H7 (cell line): ENCODE data around the gene SMARCD1. TPM values are rescaled to one million over a fixed set of nuclear protein-coding genes. Genes with fewer than 3 reads are reported as not detected.
A peak's percentile ranks its signal among the peaks of the same experiment; 100 is the strongest.

Source experiments
- DNase-seq: peaks from one replicate; pipeline ENCODE4 v3.0.0; 2012
- H3K27me3 ChIP-seq: 2 replicates; pipeline ENCODE4 v1.6.0; 2011; ENCODE audit warnings: mild to moderate bottlenecking, low read length; ENCODE audit not compliant: control insufficient read depth, insufficient read depth
- H3K36me3 ChIP-seq: replicated peaks from 2 replicates; pipeline ENCODE4 v1.5.1; 2011; ENCODE audit warnings: low read length; ENCODE audit not compliant: control insufficient read depth, insufficient read depth
- H3K4me3 ChIP-seq: 2 replicates; pipeline ENCODE4 v1.5.1; 2011; ENCODE audit warnings: low read depth, mild to moderate bottlenecking, control low read depth, low read length, moderate library complexity; ENCODE audit not compliant: insufficient read depth
- total RNA-seq: library from RNA; depleted of rRNA; stranded (reverse); fragments of >200 nt; shearing (Covaris generic); gene quantifications from 2 replicates; pipeline ENCODE4 v1.2.3, GENCODE V29; 2014

Gene SMARCD1
- total RNA-seq, 1 experiment from 2014 or later: 182 TPM

DNA sequence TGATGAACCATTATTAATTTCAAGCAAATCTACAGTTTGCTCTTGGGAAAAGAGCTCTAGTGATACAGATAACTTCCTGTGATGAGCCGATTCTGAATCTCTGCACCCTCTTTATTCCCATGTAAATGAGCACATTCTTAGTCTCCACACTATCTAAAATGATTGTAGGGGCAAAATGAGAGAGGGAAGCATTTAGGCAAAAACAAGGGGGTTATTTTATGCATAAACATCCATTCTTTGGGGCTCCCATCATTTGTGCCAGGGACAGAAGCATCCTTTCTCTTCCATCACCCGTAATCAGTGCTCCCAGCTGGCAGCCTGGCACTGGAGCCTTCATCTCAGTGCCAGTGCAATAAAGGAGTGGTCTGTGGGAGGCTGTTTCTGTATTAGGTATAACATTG, 17.0 kb downstream of the SMARCD1 start:
- Histone ChIP-seq H3K27me3 (no peaks in the 10 kb centered on the region), H3K36me3 (peaks cover 22% of the 10 kb centered on the region), H3K4me3 (no peak overlapping the region)
- no peak for DNase-seq

DNA sequence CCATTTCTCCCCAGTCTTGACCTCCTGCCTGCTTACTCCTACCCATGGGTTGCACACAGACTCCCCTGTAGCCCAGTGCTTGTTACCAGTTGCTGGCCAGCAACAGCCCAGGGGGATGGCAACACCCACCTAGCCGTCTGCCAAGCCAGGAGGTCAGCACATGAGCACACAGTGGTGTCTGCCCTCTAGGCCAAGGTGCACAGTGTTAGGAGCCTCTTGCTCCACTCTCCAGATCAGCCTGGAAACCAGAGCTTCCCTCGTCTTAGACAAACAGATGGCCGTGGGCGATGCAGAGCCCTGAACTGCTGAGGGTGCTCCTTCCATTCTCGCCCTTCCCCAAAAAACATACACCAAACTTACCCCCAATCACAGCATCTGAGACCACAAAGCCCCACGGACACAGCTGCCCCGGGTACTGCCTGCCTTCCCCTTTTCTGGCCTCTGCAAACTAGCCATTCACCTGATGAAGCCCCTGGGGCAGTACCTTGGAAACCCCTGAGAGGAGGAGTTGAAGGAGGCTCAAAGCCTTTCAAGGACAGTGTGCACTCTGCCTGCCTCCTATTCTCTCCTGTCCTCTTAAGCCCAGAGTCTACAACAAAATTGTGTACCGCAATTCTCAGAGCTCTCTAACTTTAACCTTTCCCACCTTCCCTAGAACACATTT, 17.6 kb downstream of the SMARCD1 start:
- Histone ChIP-seq H3K4me3 (no peak overlapping the region), H3K36me3 (peaks cover 21% of the 10 kb centered on the region), H3K27me3 (no peaks in the 10 kb centered on the region)
- DNase-seq: no peak

DNA sequence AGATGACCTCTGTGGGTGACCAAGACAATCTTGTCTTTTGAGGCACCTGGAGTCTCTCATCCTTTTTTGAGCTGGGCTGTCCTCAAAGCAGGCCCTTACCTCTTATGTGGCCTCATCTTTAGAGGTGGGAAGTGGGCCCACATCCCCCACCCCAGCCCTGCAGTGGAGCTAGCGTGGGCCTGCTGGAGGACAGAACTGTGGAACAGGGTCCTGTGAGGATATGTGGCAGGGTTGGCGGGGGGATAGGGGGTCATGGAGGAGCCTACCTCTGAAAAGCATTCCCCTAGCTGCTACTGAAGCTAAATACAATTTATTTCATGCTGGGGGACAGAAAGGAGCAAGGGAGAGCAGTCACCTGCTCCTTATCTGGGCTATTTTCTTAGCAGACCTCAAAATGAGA, 18.2 kb downstream of the SMARCD1 start:
- Histone ChIP-seq H3K36me3 (peaks cover 16% of the 10 kb centered on the region), H3K27me3 (no peaks in the 10 kb centered on the region), H3K4me3 (no peak overlapping the region)
- no peak for DNase-seq

DNA sequence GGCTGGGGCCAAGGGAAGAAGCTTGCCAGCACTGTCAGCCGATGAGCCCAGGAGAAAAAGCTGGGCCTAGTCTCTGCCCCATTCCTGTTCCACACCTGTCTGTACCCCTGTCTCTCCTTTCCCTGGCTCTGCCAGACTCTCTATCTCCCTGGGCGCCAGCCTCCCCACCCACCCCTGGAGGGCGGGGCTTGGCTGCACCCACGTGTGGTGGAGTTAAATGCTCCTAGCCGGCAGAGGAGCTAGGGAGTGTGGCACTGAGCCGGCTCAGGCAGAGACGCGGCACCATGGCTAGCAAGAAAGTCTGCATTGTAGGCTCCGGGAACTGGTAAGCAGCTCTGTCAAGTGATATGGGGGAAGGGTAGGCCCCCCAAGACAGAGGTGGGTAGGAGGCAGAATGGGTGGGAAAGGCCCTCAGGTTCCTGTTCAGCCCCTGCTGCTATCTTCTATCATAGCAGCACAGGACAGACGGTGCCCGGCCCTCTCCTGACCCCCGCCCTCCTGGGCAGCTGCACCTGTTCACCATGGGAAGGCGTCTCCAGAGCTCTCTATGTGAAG, 18.7 kb downstream of the SMARCD1 start, which contains the start of gene GPD1:
GPD1 (plus strand) TSS at position 242 of the 555 bp plus-strand sequence; CDS start at position 285, 43 bp downstream.
- Histone ChIP-seq H3K4me3 (no peak within 1 kb of the TSS), H3K36me3 (peaks cover 11% of the 10 kb centered on the region), H3K27me3 (no peaks in the 10 kb centered on the region)
- peak; percentile 89 for DNase-seq

DNA sequence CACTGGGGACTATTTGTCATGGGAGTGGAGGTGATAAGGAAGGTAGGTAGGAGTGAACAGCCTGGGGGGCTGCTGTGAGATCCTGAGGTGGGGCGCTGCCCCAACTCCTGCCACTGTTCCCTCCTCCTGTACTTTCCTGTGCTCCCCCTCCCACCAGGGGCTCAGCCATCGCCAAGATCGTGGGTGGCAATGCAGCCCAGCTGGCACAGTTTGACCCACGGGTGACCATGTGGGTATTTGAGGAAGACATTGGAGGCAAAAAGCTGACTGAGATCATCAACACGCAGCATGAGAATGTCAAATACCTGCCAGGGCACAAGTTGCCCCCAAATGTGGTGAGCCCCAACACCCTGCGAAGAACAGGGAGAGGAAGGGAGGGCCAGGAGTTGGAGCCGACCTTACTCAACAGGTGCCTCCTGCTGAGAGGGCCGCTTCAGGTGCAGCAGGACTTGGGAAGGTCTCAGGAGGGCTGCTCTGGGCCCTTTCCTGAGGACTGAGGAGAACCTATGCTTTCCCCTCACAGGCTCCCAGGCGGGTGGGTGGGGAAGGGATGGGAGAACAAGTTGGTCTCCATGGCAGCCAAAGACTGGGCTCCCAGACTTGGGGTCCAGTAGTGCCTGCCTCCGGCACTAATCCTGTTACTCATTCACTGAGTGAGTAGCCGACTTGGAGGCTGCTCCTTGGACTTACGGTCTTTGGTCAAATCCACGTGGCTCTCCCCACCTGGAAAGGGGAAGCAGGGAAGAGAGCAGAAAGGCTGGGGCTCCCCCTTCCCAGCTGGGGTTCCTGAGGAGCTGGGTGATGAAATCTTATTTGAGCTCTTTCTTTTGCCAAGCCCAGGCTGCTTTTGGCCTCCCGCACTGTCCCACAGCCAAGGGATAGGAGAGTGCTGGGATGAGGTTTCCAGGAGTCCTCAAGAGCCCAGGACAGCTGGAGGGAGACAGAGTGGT, 19.6 kb downstream of the SMARCD1 start:
- Histone ChIP-seq H3K36me3 (peaks cover 4% of the 10 kb centered on the region), H3K4me3 (no peak overlapping the region), H3K27me3 (no peaks in the 10 kb centered on the region)
- no peak for DNase-seq

DNA sequence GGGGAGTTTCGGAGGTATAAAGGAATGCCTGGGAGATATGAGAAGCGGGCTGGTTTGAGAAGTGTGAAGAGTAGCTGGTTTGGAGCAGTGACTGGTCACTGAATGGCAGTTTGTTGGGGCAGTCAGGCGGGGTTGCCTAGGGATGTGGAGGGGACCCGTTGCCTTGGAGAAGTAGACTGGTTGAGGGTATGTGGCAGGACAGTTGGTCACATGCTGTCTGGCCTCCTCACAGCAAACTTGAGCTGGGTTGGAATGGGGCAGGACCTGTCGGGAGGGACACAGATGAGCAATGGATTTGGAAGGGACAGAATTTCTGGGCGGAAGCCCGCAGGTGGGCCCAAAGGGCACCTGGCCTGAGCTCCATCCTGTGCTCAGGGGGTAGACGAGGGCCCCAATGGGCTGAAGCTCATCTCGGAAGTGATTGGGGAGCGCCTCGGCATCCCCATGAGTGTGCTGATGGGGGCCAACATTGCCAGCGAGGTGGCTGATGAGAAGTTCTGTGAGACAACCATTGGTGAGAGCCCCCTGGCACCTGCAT, 20.8 kb downstream of the SMARCD1 start:
- Histone ChIP-seq H3K4me3 (no peak overlapping the region), H3K36me3 (no peaks in the 10 kb centered on the region), H3K27me3 (no peaks in the 10 kb centered on the region)
- no peak for DNase-seq

DNA sequence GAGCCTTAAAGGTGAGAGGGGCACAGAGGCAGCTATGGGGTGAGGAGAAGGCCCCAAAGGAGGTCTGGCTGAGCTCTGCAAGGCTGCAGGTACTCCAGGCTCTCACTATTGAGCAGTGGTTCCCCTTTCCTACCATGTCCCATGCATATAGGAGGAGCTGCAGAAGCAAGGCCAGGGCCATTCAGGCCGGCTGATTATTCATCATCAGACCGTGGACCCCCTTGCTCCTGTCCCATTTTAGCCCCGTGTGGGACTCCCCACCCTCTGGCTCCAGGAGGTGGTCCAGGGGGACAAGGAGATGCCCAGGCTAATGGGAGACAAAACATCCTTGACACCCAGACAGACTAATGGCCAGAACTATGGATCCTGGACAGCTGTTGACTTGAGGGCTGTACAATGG, 21.8 kb downstream of the SMARCD1 start:
- H3K4me3 ChIP-seq: no peak overlapping the region
- H3K27me3 ChIP-seq: no peaks in the 10 kb centered on the region
- no peak for DNase-seq
- no peaks in the 10 kb centered on the region for H3K36me3 ChIP-seq

DNA sequence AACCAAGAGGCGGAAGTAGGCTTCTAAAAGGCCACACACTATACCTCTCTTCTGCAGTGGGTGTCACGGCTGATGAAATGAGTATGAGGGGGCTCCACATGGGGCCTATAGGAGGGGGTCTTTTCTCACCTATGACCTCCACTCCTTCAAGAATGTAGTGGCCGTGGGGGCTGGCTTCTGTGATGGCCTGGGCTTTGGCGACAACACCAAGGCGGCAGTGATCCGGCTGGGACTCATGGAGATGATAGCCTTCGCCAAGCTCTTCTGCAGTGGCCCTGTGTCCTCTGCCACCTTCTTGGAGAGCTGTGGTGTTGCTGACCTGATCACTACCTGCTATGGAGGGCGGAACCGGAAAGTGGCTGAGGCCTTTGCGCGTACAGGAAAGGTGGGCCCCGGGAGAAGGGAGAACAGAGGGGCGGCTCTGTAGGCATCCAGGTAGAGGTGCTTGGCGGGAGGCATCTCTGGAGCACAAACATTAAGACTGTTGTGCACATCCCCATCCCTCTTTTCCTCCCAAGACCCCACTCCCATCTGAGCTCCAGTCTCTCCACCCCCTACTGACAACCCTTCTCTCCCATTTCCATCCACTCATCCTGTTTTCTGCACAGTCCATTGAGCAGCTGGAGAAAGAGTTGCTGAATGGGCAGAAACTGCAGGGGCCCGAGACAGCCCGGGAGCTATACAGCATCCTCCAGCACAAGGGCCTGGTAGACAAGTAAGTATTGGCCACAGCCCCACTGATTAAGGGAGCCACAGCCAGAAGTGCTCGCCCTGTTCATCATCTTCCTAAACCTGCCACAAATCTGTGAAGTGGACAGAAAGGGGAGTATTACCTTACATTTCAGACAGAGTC, 22.5 kb downstream of the SMARCD1 start:
- no peak overlapping the region for H3K4me3 ChIP-seq
- no peak for DNase-seq
- H3K36me3 ChIP-seq: no peaks in the 10 kb centered on the region
- no peaks in the 10 kb centered on the region for H3K27me3 ChIP-seq

DNA sequence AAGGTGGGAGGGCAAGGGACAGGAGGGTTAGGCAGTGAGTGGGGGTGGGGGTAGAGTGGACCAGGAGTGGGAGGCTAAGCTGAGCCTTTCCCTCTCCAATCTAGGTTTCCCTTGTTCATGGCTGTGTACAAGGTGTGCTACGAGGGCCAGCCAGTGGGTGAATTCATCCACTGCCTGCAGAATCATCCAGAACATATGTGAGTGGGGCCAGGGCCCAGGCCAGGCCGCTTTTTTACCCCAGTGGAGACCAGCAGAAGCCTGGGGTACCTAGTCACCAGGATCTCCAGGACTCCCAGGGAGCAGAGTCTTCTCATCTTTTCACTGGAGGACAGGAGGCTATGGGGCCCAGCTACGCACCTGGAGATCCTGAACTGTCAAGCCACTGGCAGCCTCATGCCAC, 24.2 kb downstream of the SMARCD1 start:
- no peak overlapping the region for H3K4me3 ChIP-seq
- DNase-seq: no peak

DNA sequence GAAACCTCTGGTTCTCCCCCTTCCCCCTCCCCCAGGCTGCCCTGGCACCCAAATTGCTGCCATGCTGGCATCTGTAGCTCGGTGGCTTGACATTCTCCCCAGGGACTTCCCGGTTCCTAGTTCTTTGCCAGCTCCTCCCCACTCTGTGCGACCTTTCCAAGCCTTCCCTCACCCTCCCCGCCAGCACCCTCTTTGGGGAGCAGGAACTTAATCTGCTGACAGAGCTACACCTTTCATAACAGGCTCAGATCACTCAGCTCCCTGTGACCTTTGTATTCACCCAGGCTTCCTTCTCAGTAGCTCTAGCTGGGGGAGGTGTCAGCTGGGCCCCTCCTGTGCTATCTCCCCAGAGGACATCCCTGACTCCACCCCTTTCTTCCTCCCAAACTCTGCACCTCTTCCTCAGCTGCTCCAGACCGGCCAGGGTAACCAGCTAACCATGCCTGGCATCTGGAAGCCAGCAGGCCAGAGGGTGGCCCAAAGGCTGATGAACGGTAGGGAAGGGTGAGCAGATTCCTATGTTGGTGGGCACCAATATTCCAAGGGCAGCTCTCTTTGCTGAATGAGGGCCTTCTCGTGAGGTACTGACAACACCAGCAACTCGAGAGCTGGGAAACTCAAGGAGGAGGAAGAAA, 25.1 kb downstream of the SMARCD1 start:
- H3K4me3 ChIP-seq: no peak overlapping the region
- H3K36me3 ChIP-seq: no peaks in the 10 kb centered on the region
- no peaks in the 10 kb centered on the region for H3K27me3 ChIP-seq
- peak; percentile 52 for DNase-seq

More for the DNA sequence above, 24.2 kb downstream of the SMARCD1 start:
- Histone ChIP-seq H3K36me3 (no peaks in the 10 kb centered on the region), H3K27me3 (no peaks in the 10 kb centered on the region)

DNA sequence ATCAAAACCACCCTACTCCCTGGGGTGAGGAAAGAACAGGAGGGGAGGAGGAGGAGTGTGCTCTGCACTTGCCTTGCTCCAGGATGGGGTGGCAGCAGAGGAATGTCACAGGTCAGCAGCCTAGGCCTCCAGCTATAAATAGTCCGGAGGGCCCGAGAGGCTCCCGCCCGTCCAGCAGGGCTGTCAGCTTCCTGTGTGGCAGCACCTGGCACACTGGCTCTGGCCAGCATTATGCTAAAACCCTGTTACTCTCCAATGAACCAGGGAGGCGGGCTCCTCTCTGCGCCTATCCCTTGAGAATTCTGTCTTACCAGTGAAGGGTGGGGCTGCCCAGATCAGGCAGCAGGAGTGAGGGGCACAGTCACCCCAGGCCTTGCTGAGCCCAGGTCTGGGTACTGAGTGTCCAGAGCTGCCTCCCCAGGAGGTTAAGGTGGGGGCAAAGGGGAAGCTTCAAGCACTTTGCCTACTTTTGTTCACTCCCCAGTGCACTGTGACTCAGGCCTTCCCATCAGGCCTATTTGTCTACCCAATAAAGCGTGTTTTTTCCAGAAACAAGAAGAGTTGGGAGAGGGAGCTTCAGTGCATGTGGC, 25.7 kb downstream of the SMARCD1 start:
- peak; percentile 71 for DNase-seq
- peak overlapping the region; percentile 43 for H3K4me3 ChIP-seq
- no peaks in the 10 kb centered on the region for H3K27me3 ChIP-seq
- H3K36me3 ChIP-seq: no peaks in the 10 kb centered on the region

DNA sequence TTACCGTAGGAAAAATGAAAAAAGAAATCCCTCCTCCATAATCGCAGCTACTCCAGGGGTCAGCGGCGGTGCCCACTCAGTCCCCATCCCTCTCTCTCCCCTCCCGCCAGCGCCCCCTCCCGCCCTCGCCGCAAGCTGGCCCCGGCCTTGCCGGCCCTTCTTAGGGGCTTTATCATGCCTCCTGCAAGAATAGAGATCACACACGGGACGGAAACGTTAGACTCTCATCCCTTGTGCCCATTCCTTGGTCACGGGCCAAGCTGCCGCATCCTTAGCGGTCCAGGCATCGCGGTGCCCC, 26.2 kb downstream of the SMARCD1 start:
- Histone ChIP-seq H3K36me3 (no peaks in the 10 kb centered on the region), H3K4me3 (peak overlapping the region; percentile 43), H3K27me3 (no peaks in the 10 kb centered on the region)
- no peak for DNase-seq

DNA sequence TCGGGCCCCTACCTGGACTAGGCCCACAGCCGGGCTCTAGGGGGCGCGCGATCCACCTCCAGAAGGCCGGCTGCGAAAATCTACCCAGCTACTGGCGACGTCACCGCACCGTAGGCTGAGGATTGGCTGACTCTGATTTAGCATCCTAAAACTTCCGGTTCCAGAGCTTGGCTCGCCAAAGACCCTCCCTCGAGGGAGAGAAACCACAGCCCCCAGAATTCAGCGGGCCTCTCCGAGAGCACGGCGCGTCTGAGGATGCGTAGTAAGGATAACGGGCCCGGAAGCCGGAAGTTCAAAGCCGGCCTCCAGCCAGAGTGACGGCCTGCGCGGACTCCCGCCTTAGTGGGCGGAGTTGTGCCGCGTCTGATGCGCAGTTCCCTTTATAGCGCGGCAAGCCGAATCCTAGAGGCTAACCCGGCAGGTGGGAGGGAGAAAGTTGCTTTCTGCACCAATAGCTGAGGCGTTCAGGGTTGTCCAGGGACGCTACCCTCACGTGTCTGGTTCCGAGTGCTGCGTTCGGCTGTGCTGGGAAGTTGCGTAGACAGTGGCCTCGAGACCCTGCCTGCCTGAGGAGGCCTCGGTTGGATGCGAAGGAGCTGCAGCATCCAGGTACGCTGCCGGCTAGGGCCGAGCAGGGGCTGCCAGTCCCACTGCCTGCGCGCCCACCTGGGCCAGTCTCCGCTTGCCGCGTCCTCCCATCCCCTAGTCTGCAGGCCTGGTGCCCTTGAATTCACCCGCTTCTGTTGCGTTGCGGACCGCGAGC, 26.7 kb downstream of the SMARCD1 start, which contains the start of gene COX14:
COX14 (plus strand) TSS at position 544 of the 763 bp plus-strand sequence. CDS start 7,808 bp downstream, outside the sequence.
- DNase-seq: peak; percentile 97
- Histone ChIP-seq H3K4me3 (peak within 1 kb of the TSS; percentile 99), H3K27me3 (no peaks in the 10 kb centered on the region), H3K36me3 (no peaks in the 10 kb centered on the region)
